GM19099 (cell line): Measurements from ENCODE around the gene C3orf52.

Source experiments
- POLR2A ChIP-seq: IDR thresholded peaks from 3 replicates; pipeline ENCODE4 v1.6.1; 2011; ENCODE audit warnings: low read depth; ENCODE audit not compliant: insufficient read length; ENCODE audit errors: extremely low read depth

The C3orf52 gene

DNA sequence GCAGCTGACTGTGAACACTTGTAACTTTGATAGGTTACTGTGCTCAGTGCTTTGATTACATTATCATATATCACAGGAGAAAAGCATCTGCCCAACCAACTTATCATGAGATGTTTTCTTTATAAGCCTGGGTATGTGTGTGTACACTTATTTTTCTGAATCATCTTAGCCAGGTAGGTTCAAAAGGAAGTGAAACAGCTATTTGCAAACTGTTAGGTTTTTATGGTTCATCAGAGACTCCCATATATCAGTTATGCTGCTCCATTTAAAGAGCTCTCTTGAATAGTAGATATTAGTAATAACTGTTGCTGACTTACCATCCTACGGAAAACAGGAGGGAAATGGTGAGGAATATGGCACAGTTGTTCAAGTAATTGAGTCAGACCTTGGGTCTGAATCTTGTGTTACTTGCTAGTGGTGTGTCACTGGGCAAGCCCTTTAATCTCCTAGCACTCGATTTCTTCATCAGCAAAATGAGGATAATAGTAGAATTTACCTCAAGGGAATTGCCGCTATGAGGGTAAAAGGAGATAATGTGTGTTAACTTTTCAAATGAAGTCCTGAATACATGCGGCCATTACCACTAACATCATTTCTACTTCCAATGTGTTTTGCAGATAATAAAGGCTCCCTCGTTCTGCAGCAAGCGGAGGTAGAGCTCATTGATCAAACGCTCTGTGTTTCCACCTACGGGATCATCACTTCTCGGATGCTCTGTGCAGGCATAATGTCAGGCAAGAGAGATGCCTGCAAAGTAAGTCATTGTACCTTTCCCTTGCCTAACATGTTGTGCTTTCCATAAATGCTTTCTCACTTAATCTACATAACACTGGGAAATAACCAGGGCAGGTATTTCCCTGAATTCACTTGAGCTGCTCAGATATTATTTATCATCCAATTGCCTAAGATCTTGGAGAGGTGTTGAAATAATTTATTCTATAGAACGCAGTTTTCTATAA is 7.8 kb upstream of the C3orf52 start:
- no peak for TF ChIP-seq POLR2A

DNA sequence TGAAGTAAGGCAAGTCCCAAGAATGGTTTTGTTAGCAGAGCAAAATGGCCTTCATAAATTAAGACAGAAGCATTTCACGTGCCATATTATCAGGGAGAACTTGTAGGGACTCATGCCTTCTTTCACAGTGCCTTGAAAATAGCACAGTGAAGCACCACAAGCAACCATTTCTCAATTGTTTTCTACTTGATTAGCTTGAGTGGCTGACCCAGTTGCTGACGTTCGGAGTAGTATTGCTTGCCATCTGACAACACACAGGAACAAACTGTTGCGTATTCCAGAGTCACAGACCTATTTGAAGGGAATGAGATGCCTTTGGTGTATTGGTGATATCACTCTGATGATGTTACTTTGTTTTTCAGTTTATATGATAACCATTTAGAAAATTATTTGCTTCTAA is 3.0 kb upstream of the C3orf52 start:
- no peak for TF ChIP-seq POLR2A

DNA sequence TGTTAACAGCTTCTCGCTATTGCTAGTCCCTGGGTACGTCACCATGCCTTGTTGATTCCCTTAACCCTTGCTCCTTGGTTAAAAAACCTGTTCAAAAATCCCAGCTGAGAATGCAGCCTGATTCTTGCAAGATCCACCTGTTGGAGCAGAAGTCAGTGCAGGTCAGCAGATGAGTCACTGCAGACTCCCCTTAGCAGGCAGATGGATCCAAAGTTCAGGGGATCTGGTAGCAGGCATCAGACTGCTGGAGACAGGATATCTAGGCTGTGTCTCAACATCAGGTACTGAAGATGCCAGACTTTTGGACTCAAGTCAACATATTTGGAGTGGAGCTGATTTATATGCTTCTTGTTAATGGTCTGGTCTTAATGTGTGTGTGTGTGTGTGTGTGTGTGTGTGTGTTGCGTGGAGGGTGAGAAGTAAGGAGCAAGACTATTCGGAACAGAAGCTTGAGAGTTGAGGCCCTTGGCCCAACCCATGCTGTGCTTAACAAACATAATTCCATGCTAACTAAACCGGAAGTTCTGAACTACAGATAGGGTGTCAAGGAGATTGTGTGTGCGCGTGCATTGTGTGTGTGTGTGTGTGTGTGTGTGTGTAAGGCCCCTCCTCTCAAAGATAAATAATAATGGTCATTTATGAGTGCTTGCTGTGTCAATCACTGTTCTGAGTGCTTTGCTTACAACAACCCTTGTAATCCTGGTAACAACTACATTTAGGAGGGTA is 1.0 kb upstream of the C3orf52 start:
- no peak for TF ChIP-seq POLR2A

DNA sequence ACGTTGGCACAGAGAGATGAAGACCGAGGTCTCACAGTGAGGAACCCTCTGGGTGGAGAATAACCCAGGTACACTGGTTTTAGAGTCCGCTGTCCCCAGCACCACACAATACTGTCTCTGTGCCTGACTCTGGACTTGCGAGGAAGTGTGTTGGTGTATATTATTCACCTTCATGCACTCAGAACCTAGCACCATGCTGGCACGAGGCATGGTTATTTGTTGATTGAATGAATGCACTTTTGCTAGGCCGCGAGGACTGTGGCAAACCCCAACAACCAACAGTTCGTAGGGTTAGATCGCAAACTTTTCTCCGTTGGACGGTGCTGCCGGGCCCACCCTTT is 484 bp upstream of the C3orf52 start:
- no peak for TF ChIP-seq POLR2A

DNA sequence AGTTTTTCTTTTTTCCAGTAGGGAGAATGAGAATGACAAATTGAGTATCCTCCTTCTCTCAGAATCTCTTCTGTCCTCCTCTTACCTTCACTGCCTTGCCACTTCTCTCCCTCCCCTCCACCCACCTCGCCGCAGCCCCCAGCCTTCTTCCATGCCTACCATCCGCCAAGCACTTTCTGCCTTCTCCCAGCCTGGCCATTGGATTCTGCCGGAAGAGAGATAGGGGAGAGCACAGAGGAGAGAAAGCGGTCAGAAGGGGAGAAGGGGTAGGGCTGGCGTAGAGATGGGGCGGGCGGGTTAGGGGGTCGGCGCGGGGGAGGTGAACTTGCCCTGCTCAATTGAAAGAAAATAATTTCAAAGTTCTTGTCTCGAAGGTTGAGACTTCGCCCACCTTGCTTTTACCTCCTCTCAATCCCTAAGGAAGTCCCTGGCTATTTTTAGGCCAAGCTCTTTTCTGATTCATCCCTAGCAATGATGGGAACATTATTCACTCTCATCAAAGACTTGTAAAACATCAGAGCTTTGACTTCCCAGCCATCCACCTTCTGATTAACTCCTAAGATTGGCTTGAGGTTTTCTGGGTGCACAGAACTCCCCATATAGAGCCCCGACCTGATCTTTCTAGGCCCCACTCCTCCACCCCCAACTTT is 811 bp downstream of the C3orf52 start:
- TF ChIP-seq POLR2A: no peak

DNA sequence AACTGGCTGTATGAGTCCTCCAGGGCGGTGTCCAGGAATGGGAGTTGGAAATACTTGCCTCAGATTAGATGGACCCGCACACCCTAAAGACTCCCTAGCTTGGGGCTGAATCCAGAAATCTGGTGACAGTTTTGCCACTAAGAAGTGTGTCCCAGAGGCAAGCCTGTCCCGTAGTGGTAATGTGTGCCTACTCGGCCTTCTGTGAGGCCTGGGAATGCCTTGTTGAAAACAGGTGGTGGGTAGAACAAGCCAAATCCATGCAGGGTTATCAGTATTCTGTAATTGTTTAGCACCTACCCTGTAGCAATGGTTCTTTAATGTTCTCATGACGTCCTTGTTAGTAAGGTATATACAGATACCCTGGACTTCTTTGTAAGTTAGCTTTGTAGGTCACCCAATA is 1.6 kb downstream of the C3orf52 start:
- TF ChIP-seq POLR2A: no peak

DNA sequence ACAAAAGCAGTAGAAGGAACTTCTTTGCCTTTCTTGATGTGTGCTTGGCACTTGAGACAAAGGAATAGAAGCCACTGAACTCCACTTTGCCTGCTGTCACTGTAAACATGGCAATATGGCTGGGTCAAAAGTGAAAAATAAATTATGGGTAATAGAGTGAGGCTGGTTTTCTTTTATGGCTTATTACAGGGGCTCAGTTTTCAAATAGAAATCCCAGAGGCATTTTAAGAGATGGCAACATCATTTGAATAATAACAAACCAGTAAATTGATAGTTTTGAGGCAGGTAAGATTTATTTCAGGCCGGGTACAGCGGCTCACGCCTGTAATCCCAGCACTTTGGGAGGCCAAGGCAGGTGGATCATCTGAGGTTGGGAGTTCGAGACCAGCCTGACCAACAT is 2.8 kb downstream of the C3orf52 start:
- TF ChIP-seq POLR2A: no peak

DNA sequence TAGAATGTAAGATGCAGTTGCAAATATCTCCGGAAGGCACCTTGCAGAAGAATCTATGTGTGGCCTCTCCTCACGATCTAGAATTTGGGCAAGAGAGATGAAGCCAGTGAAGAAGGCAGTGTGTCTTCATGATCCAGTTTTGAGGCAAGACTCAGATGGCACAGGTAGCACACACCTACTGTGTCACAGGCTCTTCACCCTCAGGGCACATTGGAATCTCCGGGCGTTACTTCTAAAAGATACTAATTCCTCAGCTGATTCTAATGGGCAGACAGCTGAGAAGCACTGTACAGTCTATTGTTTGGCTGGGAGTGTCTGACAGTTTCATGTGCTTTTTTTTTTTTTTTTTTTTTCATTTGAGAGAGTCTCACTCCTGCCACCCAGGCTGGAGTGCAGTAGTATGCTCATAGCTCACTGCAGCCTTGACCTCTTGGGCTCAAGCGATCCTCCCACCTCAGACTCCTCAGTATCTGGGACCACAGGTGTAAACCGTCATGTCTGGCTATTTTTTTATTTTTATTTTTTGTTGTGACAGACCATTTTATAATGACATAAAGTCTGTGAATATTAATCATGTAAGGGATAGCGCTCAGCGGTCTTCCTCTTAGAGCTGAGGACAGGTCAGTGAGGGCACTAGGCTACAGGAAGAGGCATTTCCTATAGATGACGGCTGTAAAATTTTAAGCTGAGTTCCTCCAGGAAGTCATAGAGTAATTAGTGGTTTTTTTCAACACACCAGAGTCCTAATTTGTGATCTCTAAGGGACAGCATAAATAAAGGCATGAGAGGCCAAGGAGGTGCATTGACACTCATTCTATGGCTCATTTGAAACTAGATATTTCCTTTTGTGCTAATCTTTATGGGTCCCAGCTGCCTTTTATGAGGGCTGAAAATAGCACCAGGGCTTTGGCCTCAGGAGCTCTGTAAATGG is 4.0 kb downstream of the C3orf52 start:
- no peak for TF ChIP-seq POLR2A

DNA sequence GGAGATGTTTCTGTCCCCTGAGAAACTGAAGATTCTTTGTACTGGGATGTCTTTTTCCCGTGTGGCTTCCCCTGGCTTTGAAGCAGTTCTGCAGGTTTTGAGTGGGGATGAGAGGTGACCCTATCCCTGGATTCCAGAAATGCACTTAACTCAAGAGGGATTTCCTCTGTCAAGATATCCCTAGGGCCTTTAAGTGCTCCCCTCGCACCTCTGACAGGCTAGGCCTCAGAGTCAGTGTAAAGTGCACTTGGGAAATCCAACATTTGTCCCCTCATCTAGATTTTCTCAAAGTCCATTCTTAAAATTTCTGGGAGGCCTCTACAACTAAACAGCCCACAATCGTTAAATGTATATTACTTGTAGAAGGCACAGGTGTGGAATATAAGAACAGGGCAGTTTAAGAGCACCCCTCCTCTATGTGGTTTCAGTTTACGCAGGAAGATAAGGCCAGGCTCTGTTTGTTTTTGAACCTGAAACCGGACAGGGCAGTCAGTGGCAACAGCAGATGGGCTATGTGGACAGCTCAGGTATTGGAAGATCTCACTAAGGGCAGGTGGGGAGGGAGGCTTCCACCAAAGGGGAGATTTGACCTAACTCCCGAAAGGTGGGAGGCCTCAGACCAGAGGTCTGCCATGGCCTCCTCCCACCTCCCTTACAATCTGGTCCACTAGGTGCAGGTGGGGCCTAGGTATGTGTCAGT is 4.8 kb downstream of the C3orf52 start:
- no peak for TF ChIP-seq POLR2A

DNA sequence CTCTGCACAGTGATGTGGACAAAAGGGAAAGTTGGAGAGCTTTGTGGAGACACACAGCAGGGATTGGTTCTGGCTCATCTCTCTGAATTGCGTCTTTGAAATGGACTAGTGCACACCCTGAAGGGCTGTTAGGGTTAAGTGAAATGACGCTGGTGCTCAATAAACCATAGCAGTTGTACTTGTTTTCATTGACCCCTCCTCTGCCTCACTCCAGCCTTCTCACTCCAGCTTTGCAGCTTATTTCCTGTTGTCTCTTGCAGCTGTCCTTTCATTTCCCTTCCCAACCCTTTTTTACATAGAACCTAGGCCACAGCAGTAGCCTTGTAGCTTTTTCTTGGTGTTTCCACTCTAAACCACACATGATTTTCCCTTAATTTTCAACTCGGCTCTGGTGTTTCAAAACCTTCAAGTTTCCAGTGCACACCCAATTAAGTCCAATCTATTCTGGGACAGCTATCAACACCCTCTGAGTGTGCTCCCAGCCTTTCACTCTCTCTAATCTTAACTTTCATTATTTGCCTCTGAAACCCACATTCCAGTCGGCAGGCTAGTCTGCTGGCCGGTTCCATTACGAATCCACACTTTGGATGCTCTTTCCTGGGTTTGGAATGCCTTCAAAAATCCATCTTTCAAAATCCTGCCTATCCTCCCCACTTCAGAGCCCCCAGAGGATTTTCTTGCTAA is 6.4 kb downstream of the C3orf52 start:
- no peak for TF ChIP-seq POLR2A

DNA sequence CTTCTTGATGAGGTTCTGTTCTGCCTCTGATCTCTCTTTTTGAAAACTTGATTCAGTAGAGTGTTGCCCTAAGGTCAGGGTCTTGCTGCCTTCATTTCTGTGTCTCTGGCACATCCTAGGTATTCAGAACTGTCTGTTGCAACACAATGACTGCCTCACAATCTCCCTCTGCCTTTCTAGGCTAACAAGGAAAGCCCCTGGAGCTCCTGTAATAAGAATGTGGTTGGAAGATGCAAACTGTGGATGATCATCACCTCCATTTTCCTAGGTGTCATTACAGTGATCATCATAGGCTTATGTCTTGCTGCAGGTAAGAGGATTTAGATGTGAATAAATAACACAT is 7.0 kb downstream of the C3orf52 start:
- no peak for TF ChIP-seq POLR2A

DNA sequence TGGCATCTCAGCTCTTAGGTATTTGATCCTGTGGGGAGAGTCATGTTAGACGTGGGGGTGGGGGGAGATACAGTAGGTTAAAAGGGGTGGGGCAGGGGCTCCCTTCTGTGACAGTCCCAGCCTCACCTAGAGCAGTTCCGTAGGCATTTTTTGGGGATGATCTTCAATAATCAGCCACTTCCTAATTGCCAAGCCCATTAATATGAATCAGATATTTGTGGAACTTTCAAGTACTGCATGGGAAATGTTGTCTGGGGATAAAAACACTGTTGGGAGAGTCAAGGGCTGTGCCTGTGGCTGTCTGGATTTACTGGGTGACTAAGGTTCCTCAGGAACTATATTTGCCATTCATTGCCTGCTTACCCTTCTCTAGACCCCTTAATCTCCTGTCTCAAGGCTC is 9.5 kb downstream of the C3orf52 start:
- TF ChIP-seq POLR2A: no peak

DNA sequence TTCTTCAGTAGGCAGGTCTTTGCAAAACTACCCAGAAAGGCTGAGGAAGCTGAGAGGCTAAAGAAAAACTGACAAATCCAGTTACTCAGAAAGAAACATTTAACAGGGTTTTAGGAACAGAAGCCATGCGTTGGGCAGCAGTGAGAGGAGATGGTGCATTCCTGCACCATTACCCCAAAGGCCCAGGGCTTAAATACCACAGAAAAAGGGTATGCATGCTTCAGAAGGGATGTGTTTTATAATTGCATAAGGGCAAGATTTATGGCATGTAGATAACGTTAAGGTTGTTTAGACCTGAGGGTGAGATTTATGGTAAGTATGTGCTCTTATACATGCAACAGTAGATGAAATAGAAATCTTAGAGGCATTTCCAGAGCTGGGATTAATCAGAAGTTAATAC is 10.0 kb downstream of the C3orf52 start:
- no peak for TF ChIP-seq POLR2A

DNA sequence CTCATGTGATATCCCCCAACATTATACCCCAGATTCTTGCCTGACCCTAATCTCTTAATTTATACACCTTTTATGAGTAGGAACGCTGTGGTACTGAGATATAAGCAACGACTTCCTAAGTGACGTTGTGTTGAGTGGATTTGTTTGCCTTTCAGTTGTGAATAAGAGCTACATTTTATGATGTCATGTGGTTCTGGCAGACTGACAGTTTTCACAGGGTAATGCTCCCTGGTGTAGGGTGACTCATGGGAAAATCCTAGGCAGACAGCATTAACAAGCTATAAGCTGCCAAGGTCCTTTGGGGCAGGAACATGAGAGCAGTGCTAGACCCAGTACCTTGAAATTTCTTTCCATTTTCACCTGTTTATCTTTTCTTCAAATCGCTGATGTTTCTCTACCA is 11.2 kb downstream of the C3orf52 start:
- no peak for TF ChIP-seq POLR2A

DNA sequence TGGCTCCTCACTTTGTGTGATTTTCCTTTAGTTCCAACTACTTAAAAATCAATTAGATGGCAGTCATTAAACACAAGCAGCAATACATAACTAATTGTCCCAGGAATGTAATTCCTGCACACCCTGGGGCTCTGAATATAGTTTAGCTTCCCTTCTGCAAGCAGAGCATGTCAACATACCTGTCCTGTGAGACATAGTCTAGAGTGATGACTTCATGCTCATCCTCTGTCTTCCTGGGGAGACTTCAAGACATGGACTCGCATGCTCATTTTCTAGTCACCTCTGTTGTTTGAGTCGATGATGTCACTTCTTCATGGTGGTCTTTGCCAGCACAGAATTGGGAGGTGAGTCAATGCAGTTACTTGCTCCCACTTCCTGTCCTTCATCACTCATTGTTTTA is 15.7 kb downstream of the C3orf52 start:
- TF ChIP-seq POLR2A: no peak
